ENCODE measurements around the gene VSTM2L.

DNA sequence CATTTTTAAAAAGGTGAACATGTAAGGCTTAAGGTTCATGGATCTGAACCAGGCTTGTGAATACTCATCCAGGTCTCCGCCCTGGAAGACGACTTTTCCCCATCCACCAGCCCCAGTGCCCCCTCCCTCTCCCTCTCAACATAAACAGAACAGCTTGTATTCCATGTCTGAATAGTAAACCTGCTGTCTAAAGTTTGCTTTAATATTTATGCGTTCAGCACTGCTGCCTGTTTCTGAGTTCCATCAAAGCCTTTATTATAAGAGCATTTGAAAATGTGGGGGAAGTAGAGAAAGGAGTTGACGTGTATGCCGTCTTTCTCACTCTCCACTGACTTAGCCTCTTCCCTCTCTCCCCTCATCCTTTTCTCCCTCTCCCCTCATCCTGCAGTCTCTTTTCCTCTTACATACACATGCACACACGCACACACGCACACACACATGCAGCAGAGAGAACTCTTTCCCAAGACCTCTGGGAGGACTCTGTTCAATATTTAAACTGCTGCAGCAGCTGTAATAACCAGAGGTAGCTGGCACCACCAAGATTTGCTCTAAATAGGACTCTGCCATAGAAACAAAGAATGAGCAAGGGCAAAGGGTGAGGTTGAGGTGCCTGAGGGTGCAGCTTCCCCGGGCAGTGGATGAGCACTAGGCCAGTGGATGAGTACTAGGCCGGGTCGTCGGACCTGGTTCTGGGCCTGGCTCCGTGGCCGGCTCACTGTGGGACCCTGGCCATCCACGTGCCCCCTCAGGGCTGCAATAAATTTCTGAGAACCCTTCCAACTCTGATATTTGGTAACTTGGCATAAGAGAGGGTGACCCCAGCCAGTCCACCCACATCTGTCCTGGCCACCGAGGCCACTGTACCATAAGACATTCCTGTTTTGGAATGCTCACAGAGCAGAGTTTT, 35.4 kb upstream of the VSTM2L start:
- TF ChIP-seq CREB5 (CRISPR knock-in tag; IDR thresholded peaks at IDR 0.05; ENCODE audit: low read depth) (no peak), TCF4 (CRISPR knock-in tag; IDR thresholded peaks at IDR 0.05; ENCODE audit: borderline replicate concordance) (no peak), ARNTL (CRISPR knock-in tag; IDR thresholded peaks at IDR 0.05; ENCODE audit: borderline replicate concordance, low read depth) (no peak), POU6F1 (CRISPR knock-in tag; IDR thresholded peaks at IDR 0.05; ENCODE audit: borderline replicate concordance, low read depth) (no peak), PATZ1 (CRISPR knock-in tag; IDR thresholded peaks at IDR 0.05; ENCODE audit: borderline replicate concordance) (no peak), TOX (CRISPR knock-in tag; IDR thresholded peaks at IDR 0.05; ENCODE audit: borderline replicate concordance) (no peak), ZFP30 (CRISPR knock-in tag; IDR thresholded peaks at IDR 0.05) (no peak), ISL1 (CRISPR knock-in tag; IDR thresholded peaks at IDR 0.05) (no peak)
- TF ChIP-seq, protein P1, sequence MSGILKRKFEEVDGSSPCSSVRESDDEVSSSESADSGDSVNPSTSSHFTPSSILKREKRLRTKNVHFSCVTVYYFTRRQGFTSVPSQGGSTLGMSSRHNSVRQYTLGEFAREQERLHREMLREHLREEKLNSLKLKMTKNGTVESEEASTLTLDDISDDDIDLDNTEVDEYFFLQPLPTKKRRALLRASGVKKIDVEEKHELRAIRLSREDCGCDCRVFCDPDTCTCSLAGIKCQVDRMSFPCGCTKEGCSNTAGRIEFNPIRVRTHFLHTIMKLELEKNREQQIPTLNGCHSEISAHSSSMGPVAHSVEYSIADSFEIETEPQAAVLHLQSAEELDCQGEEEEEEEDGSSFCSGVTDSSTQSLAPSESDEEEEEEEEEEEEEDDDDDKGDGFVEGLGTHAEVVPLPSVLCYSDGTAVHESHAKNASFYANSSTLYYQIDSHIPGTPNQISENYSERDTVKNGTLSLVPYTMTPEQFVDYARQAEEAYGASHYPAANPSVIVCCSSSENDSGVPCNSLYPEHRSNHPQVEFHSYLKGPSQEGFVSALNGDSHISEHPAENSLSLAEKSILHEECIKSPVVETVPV (CRISPR knock-in tag; IDR thresholded peaks at IDR 0.05) = no peak
